ENCODE results near the gene KLHL9.
"Not testable (repeated sequence)": the region's sequence is repeated elsewhere in the genome, so short reads cannot be mapped to it uniquely, and the experiment has no call there.

Gene KLHL9

DNA sequence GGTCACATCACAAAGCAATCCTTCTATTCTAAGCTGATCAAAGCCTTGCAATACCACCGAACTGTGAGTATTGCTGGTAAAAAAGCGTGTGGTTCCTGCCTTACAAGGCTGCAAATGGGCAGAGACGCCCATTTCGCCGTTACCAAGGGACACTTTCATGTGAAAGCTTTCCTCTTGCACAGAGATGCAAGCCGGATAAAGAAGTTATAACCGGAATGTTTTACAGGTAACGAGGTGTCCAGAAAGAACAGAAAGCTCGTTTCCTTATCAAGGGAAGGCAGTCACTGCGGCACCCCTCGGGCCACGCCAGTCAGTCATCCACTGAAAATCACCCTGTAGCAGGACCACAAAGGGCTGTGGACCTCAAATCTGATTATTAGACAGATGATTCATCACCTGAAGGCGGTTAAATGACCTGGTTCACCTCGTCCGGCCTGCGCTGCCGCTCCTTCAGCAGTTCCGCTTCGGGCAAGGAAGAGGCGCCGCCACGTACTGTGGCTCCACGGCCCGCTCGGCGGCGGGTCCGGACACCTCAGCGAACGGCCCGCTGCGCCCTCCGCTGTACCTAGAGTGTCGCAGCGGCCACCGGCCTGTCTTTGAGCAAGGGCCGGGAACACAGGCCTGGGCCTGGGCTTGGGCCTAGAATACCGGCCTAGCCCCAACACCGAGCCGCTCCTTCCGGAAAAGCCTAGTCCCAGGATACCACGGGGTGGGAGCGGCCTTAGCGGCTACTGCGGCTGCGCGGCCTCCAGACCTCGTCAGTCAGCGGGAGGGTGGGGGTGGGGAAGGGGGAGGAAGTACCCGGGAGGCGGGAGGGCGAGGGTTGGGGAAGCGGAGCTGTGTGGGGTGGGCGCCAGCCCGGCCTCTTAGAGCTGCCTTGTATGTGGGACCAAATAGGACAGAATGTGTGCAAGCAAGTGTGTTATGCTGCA is at the start of gene KLHL9:
TSS of gene KLHL9 (minus strand) at position 704 of the 932 bp plus-strand sequence. CDS start at position 159, 545 bp downstream.
- peak; percentile 79 for DNase-seq (ENCODE audit: low read depth)

GRCh38 chr9:21383627-21384026 is 48.4 kb upstream of the KLHL9 start:
- DNase-seq (ENCODE audit: low read depth), result no peak

GRCh38 chr9:21381448-21382339 is 46.5 kb upstream of the KLHL9 start:
- no peak for DNase-seq (ENCODE audit: low read depth)

- DNase-seq (ENCODE audit: low read depth), result not testable (repeated sequence)
Observed at GRCh38 chr9:21371467-21371866, 36.3 kb upstream of the KLHL9 start.

DNA sequence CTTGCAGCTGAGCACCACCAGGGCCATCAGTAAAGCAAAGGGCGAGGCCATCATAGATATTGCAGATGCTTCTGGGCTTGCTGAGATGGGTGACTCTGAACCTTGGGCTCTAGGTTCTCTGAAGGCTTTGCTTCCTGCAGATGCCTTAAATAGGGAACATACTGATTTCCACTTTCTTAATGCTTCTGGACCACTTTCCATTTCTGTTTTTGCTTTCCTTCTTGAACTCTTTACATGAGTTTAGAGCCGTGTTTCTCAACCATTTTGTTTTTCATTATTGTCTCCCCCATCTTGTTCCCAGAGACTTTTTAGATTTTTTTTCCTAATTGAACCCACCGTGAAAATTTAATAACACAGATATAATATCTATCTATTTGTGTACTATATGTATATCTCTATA is 32.8 kb upstream of the KLHL9 start, which contains the start of gene IFNA13:
TSS of gene IFNA13 (minus strand) at position 101 of the 400 bp plus-strand sequence. CDS start at position 54, 47 bp downstream.
- DNase-seq (ENCODE audit: low read depth), result no peak

DNA sequence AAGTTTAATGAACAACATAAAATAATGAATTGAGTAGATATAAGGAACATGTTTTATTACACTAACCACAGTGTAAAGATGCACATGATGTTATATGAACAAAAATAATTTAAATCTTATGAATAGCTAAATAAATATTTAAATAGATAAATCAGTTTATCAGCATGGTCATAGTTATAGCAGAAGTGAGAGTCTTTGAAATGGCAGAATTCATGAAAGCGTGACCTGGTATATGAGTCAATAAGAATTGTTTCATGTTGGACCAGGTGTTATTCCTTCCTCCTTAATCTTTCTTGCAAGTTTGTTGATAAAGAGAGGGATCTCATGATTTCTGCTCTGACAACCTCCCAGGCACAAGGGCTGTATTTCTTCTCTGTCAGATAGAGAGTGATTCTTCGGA is 32.0 kb upstream of the KLHL9 start:
- DNase-seq (ENCODE audit: low read depth), result not testable (repeated sequence)

GRCh38 chr9:21362287-21362686 is 27.1 kb upstream of the KLHL9 start:
- DNase-seq (ENCODE audit: low read depth), result no peak

DNA sequence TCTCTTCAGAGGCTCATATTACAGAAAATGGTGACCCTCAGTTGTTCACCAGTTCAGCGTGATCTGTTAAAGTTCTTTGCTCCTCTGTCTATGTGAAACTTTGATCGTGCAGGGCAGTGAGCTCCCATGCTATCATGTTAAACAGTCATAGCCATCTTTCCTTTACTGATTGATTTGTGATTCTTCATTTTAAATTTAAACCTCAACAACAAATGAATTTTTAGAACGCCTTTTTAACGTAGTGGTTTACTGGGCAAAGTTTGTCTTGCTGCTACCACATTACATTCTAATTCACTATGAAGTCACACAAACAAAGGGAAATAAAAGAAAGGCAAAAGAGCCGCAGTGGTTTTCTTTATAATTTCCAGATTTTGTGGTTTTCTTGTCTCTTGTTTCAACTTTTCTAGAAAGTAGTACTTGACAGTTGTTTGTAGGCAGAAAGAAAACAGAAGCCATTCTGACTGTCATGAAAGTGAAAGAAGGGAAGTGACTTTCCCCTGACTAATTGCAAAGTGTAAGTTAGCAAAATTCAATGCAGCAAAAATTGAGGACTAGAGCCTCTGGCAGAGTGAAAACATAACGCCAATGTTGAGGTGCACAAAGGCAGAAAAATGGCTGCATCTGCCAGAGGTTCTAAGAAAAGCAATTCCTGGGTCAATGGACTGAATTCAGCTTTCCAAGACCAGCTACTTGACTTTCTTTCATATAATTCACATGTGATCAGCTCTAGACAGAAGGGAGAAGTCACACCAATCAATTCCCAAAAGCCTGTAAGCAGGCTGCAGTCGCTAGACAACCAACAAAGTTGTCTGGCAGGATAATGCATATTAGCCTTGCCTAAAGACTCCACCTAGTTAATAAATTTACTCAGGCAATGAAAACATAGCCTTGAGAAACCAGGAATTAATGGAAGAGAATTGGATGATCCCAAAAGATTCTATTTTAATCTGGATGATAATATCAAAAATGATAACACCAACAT is 22.6 kb upstream of the KLHL9 start:
- DNase-seq (ENCODE audit: low read depth), result no peak

GRCh38 chr9:21350787-21351186 is 15.6 kb upstream of the KLHL9 start, which contains the start of gene IFNA6:
Gene IFNA6 (minus strand): TSS chr9:21350887. CDS start chr9:21350887, 0 bp downstream.
- DNase-seq (ENCODE audit: low read depth), result no peak

DNA sequence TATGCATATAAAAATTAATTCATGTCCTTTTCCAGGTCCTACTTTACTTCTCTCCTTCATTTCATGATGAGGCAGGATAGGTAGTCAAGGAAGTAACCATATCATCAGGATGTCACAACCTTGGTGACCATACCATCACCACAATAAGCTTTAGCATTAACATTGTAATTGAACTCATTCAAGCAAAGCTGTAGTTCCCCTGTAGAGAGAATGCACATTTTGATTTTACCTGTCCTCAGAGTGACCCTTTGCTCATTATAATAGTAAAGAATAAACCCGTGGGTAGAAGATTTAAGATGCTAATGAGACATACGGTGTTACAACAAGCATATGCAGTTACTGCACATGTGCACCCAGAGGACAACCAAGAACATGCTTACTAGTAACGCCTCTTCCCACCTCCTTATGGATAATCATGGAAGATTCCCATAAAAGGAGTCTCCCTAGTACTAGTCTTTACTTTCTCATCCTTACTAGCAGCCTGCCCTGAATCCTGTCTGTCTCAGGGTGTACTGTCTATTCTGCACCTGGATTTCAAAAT is 13.3 kb upstream of the KLHL9 start:
- DNase-seq (ENCODE audit: low read depth), result no peak

GRCh38 chr9:21340735-21341134 is 5.5 kb upstream of the KLHL9 start:
- DNase-seq (ENCODE audit: low read depth), result no peak

- DNase-seq (ENCODE audit: low read depth), result no peak
Observed at GRCh38 chr9:21336457-21336856, 1.3 kb upstream of the KLHL9 start.

- no peak for DNase-seq (ENCODE audit: low read depth)
Observed at GRCh38 chr9:21333226-21333625, 2.0 kb downstream of the KLHL9 start.

- no peak for DNase-seq (ENCODE audit: low read depth)
Observed at GRCh38 chr9:21331676-21332402, 3.4 kb downstream of the KLHL9 start.

DNA sequence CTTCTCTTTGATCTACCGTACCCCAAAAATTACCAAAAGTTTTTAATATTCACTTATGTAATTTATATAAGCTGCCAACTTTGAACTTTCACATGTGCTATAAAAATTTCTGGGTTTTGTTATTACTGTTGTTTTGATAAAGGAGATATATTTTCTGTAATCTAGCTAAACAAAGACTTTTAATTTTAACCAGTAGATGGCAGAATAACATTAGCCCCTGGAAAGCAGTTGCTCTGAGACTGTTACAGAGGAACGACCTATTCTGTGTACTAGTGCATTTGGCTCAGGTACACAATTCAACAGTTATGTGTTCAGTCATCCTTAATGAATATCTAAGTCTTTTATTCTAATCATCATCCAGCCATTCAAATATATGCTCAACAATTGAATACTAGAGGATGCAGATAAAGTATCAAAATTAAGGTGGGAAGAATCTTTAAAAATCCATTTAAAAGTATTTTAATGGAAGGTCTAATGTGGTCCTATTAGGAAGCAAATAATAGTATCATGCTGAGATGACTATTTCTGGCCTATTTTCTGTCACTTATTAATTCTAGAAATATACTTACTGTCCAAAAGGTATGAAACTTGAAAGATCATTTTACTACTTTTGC is 8.6 kb downstream of the KLHL9 start:
- no peak for DNase-seq (ENCODE audit: low read depth)

DNA sequence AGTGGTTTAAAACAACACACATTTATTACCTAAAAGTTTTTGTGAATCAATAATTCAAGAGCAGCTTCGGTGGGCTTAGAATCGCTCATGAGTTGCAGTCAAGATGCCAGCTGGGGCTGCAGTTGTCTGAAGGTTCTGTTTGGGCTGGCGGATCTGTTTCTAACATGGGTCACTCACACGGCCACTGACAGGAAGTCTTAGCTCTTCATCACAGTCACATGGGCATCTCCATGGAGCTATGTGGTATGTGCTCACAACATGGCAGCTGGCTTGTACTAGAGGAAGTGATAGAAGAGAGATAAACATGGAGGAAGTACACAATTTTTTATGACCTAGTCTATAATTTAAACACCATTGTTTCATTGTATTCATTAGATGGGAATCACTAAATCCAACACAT is 11.2 kb downstream of the KLHL9 start:
- DNase-seq (ENCODE audit: low read depth), result no peak

DNA sequence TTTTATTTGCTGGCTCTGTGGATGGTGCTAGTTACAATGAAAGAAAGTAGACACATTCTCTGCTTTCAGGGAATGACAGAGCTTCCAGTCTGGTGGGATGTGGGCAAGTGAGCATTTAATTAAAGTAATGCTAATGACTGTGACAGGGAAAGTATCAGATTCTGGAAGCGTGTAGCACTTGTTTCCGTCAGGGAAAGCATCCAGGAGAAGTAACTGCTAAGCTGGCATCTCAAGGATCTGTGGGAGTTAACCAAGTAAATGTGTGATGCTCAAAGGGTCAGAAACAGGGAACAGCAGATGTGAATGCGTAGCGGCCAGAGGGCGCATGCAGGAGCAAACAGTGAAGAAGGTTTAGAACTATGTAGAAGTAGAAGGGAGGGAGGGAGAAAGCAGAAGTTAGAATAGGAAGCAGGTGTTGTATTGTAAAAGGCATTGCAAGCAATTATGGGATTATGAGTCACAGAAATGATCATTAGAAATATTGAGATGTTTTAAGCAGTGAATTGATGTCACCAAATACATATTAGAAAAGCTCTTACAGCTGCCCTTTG is 12.2 kb downstream of the KLHL9 start:
- no peak for DNase-seq (ENCODE audit: low read depth)

DNA sequence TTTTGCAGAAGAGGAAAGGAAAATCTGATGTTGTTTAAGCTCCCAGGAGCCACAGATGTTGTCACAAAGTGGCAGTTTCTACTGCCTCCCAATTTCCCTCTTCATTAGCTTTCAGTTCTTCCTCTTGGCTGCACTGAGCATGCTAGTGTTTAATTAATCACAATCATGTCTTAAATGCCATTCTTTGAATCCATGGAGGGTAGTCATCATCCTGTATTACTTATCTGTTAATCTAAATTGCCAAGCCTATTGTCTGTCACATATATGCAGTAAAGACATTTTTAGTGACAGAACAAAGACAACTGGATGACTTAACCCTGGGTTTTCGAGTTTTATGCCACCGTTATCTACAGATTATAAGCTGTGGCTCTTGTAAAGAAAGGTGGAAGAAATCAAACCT is 14.7 kb downstream of the KLHL9 start:
- no peak for DNase-seq (ENCODE audit: low read depth)

Measured in stimulated activated CD8-positive, alpha-beta memory T cell treated with anti-CD3 and anti-CD28 coated beads, Interleukin-12 subunit alpha, Interleukin-12 subunit beta, amount 100 ng/mL, for 1 hour (primary cell).